Measurements from ENCODE around the gene EIF4E1B. TPM values are rescaled to one million over a fixed set of nuclear protein-coding genes. Genes with fewer than 3 reads are reported as not detected.

Gene EIF4E1B
- total and polyA plus RNA-seq, 7 donors = 0.36 TPM; not detected in 6

GRCh38 chr5:176675676-176676360 lies 45.3 kb downstream of the EIF4E1B start:
- TF ChIP-seq CTCF (IDR thresholded peaks at IDR 0.05) = no peak
- no peak for TF ChIP-seq POLR2AphosphoS5 (IDR thresholded peaks at IDR 0.05)
- no peak for TF ChIP-seq POLR2A (IDR thresholded peaks at IDR 0.05)
- TF ChIP-seq EP300 (IDR thresholded peaks at IDR 0.05) = no peak
- Histone ChIP-seq H3K9me3 (no peaks in the 10 kb centered on the region), H3K36me3 (no peaks in the 10 kb centered on the region), H3K4me1 (peaks cover 0 to 8% (median 2%) of the 10 kb centered on the region in 4 donors), H3K27me3 (peaks cover 13 to 39% (median 19%) of the 10 kb centered on the region in 3 donors), H3K27ac (no peak overlapping the region), H3K4me3 (no peak overlapping the region)
- DNase-seq = no peak
- 65 to 69% methylated on average over 19 of the region's 19 CpGs for WGBS, 2 donors
- intact Hi-C loops (cut with DNase I) = no loop called here

- H3K4me1 ChIP-seq = peaks cover 0 to 8% (median 2%) of the 10 kb centered on the region in 4 donors
- intact Hi-C loops (cut with DNase I) = no loop called here
- WGBS, 2 donors = 62 to 77% methylated on average over 10 of the region's 10 CpGs
- TF ChIP-seq EP300 (IDR thresholded peaks at IDR 0.05) = no peak
- TF ChIP-seq CTCF (IDR thresholded peaks at IDR 0.05) = no peak
- no peak for TF ChIP-seq POLR2AphosphoS5 (IDR thresholded peaks at IDR 0.05)
- TF ChIP-seq POLR2A (IDR thresholded peaks at IDR 0.05) = no peak
- H3K27ac ChIP-seq = no peak overlapping the region
- H3K27me3 ChIP-seq = peaks cover 13 to 41% (median 20%) of the 10 kb centered on the region in 3 donors
- H3K9me3 ChIP-seq = no peaks in the 10 kb centered on the region
- DNase-seq = no peak
- no peak overlapping the region for H3K4me3 ChIP-seq
- H3K36me3 ChIP-seq = no peaks in the 10 kb centered on the region
Measured at GRCh38 chr5:176676361-176676824, 45.9 kb downstream of the EIF4E1B start.

GRCh38 chr5:176677209-176677939 lies 46.9 kb downstream of the EIF4E1B start:
- intact Hi-C loops (cut with DNase I) = no loop called here
- Histone ChIP-seq H3K36me3 (no peaks in the 10 kb centered on the region), H3K9me3 (no peaks in the 10 kb centered on the region), H3K4me1 (peaks cover 0 to 8% (median 2%) of the 10 kb centered on the region in 4 donors), H3K27ac (no peak overlapping the region), H3K27me3 (peaks cover 10 to 40% (median 21%) of the 10 kb centered on the region in 3 donors), H3K4me3 (no peak overlapping the region)
- no peak for DNase-seq
- no peak for TF ChIP-seq CTCF (IDR thresholded peaks at IDR 0.05)
- no peak for TF ChIP-seq EP300 (IDR thresholded peaks at IDR 0.05)
- TF ChIP-seq POLR2A (IDR thresholded peaks at IDR 0.05) = no peak
- no peak for TF ChIP-seq POLR2AphosphoS5 (IDR thresholded peaks at IDR 0.05)
- WGBS, 2 donors = 82% methylated on average over 12 of the region's 12 CpGs

- intact Hi-C loops (cut with DNase I) = no loop called here
- Histone ChIP-seq H3K4me3 (no peak overlapping the region), H3K9me3 (no peaks in the 10 kb centered on the region), H3K4me1 (peaks cover 0 to 8% (median 2%) of the 10 kb centered on the region in 4 donors), H3K27me3 (peaks cover 10 to 48% (median 29%) of the 10 kb centered on the region in 3 donors), H3K36me3 (no peaks in the 10 kb centered on the region), H3K27ac (no peak overlapping the region)
- TF ChIP-seq POLR2A (IDR thresholded peaks at IDR 0.05) = no peak
- TF ChIP-seq EP300 (IDR thresholded peaks at IDR 0.05) = no peak
- TF ChIP-seq CTCF (IDR thresholded peaks at IDR 0.05) = no peak
- TF ChIP-seq POLR2AphosphoS5 (IDR thresholded peaks at IDR 0.05) = no peak
- no peak for DNase-seq
- WGBS, 2 donors = 65 to 74% methylated on average over 5 of the region's 5 CpGs
Measured at GRCh38 chr5:176678584-176678983, 48.1 kb downstream of the EIF4E1B start.
